Panc1 (cell line): ENCODE measurements around the gene CCDC38. TPM values are rescaled to one million over a fixed set of nuclear protein-coding genes. Genes with fewer than 3 reads are reported as not detected.

Experiments
- ATAC-seq: fragments of 200-7000 bp; cut with Tn5 transposase; 2 replicates; pipeline ENCODE4 v1.9.1; 2020; ENCODE audit warnings: mild to moderate bottlenecking, moderate library complexity
- BruUV-seq: library from RNA; stranded (reverse); fragments of 400-500 nt; replicated peaks from 2 replicates; lab custom pipeline; 2021; lab: Mats Ljungman, UMichigan
- CTCF ChIA-PET: fragments of 300-600 bp; sonication (Branson Sonifier 250); formaldehyde crosslinking; loops from one replicate; lab custom pipeline; 2022; ENCODE audit warnings: antibody characterized with exemption; lab: Charles Lee
- POLR2A ChIA-PET: fragments of 300-600 bp; sonication (Branson Sonifier 250); formaldehyde crosslinking; loops from one replicate; lab custom pipeline; 2022; ENCODE audit warnings: antibody characterized with exemption; lab: Charles Lee
- DNase-seq: peaks from one replicate; pipeline ENCODE4 v3.0.0-alpha.2; 2010; ENCODE audit warnings: low read depth, low spot score
- H3K27ac ChIP-seq: 2 replicates; pipeline ENCODE4 v1.5.1; 2011; ENCODE audit warnings: mild to moderate bottlenecking, low read length, inconsistent platforms
- H3K27me3 ChIP-seq: fragments of 200-500 bp; sonication (Bioruptor generic); 2 replicates; pipeline ENCODE4 v1.6.0; 2014; ENCODE audit warnings: low read length, inconsistent platforms; ENCODE audit not compliant: control insufficient read depth, insufficient read depth
- H3K36me3 ChIP-seq: fragments of 200-500 bp; sonication (Bioruptor generic); 2 replicates; pipeline ENCODE4 v1.5.1; 2014; ENCODE audit warnings: inconsistent platforms, mild to moderate bottlenecking, low read length, moderate library complexity; ENCODE audit not compliant: control insufficient read depth, insufficient read depth
- H3K4me1 ChIP-seq: 2 replicates; pipeline ENCODE4 v1.5.1; 2011; ENCODE audit warnings: inconsistent platforms, mild to moderate bottlenecking, low read length, moderate library complexity; ENCODE audit not compliant: control insufficient read depth, insufficient read depth
- H3K4me3 ChIP-seq, 2 experiments: 2 replicates each; pipeline ENCODE4 v1.5.1; 2011 to 2012; ENCODE audit warnings: low read depth in 2 of 2, low read length in 2 of 2, mild to moderate bottlenecking in 2 of 2, inconsistent platforms in 1 of 2, moderate library complexity in 1 of 2
- H3K9me3 ChIP-seq: fragments of 200-500 bp; sonication (Bioruptor generic); 2 replicates; pipeline ENCODE4 v1.5.1; 2014; ENCODE audit warnings: low read depth, mild to moderate bottlenecking, inconsistent platforms, low read length, moderate library complexity; ENCODE audit not compliant: control insufficient read depth, insufficient read depth
- POLR2AphosphoS5 ChIP-seq: IDR thresholded peaks from 2 replicates; pipeline ENCODE4 v1.6.1; 2012; ENCODE audit warnings: mild to moderate bottlenecking, low read depth, low read length, moderate library complexity
- SIN3A ChIP-seq: IDR thresholded peaks from 2 replicates; pipeline ENCODE4 v1.6.1; 2012; ENCODE audit warnings: low read depth, mild to moderate bottlenecking, low read length, moderate library complexity, borderline replicate concordance; ENCODE audit not compliant: insufficient read depth
- TCF7L2 ChIP-seq: IDR thresholded peaks from 2 replicates; pipeline ENCODE4 v1.6.1; 2011; ENCODE audit warnings: mild to moderate bottlenecking, low read depth, low read length, inconsistent platforms
- in situ Hi-C: cut with HindIII; loops from 2 replicates; pipeline ENCODE4 v1.10.0; 2016; ENCODE audit warnings: low sequenced_read_pairs, low pct_unique_long_range_greater_than_20kb
- intact Hi-C: fragments of 100-400 bp; cut with micrococcal nuclease; formaldehyde crosslinking; loops from one replicate; pipeline ENCODE4 v1.10.0; 2022; ENCODE audit not compliant: unreplicated experiment
- total RNA-seq: library from RNA; stranded (reverse); gene quantifications from one replicate; pipeline ENCODE4 v1.2.1, GENCODE V29; 2021; ENCODE audit not compliant: unreplicated experiment
- TF ChIP-seq, protein P1 (sequence below), 2 experiments: IDR thresholded peaks; 2 replicates each; pipeline ENCODE4 v1.6.1; 2011 to 2012; ENCODE audit warnings: low read depth in 2 of 2, control low read depth in 1 of 2, low read length in 1 of 2, mild to moderate bottlenecking in 1 of 2, moderate library complexity in 1 of 2; ENCODE audit not compliant: insufficient read depth in 1 of 2
- TF ChIP-seq, protein P2 (sequence below): fragments of 450-650 bp; IDR thresholded peaks from 2 replicates; pipeline ENCODE4 v1.5.1; 2017; ENCODE audit warnings: mild to moderate bottlenecking

The CCDC38 gene
- total RNA-seq, 1 experiment from 2014 or later, result not detected

DNA sequence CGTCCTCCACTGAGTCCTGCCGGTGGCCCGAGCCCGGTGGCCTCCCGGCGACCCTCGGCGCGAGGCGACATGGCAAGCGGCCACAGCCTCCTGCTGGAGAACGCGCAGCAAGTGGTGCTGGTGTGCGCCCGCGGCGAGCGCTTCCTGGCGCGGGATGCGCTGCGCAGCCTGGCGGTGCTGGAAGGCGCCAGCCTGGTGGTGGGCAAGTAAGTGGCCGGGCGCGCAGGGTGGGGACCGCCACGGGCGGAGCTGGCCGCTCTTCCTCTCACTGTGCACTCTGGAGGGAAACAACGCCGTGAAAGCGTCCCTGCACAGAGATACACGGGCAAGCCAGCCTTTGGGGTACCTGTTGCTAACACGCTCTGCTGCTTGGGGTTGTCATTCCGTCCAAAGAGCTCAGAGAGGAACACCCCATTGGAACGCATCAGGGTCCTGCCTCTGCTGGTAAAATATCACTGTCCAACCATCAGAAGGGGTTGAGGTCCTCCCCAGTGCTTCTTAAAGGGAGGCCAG, 972 bp upstream of the CCDC38 start, which contains the start of gene AMDHD1:
Gene AMDHD1 (plus strand): TSS at position 2 of the 513 bp plus-strand sequence. CDS start 68 bp downstream, at position 70.
- Histone ChIP-seq H3K9me3 (no peaks in the 10 kb centered on the region), H3K4me3 (peak within 1 kb of the TSS; percentile 63 to 83), H3K27me3 (peaks cover 7% of the 10 kb centered on the region; the same call in 1 of the 2 replicates), H3K27ac (peak within 1 kb of the TSS; percentile 48; the same call in 1 of the 2 replicates), H3K4me1 (no peaks in the 10 kb centered on the region), H3K36me3 (no peaks in the 10 kb centered on the region; the same call in 1 of the 2 replicates)
- ATAC-seq (peak; percentile 90), DNase-seq (no peak)
- ChIA-PET POLR2A (no interaction called here), CTCF (interaction anchor here (1.8 kb wide), 1 partner anchor 25 kb away, joined by 9 read pairs; no protein-coding TSS in a partner anchor)
- intact Hi-C loops (no loop called here), in situ Hi-C loops (no loop called here)
- TF ChIP-seq, protein P1, sequence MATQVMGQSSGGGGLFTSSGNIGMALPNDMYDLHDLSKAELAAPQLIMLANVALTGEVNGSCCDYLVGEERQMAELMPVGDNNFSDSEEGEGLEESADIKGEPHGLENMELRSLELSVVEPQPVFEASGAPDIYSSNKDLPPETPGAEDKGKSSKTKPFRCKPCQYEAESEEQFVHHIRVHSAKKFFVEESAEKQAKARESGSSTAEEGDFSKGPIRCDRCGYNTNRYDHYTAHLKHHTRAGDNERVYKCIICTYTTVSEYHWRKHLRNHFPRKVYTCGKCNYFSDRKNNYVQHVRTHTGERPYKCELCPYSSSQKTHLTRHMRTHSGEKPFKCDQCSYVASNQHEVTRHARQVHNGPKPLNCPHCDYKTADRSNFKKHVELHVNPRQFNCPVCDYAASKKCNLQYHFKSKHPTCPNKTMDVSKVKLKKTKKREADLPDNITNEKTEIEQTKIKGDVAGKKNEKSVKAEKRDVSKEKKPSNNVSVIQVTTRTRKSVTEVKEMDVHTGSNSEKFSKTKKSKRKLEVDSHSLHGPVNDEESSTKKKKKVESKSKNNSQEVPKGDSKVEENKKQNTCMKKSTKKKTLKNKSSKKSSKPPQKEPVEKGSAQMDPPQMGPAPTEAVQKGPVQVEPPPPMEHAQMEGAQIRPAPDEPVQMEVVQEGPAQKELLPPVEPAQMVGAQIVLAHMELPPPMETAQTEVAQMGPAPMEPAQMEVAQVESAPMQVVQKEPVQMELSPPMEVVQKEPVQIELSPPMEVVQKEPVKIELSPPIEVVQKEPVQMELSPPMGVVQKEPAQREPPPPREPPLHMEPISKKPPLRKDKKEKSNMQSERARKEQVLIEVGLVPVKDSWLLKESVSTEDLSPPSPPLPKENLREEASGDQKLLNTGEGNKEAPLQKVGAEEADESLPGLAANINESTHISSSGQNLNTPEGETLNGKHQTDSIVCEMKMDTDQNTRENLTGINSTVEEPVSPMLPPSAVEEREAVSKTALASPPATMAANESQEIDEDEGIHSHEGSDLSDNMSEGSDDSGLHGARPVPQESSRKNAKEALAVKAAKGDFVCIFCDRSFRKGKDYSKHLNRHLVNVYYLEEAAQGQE (IDR thresholded peaks at IDR 0.05; ENCODE audit: insufficient read depth in 1 of 2, low read depth in 2 of 2, low read length in 1 of 2), result no peak
- TF ChIP-seq TCF7L2 (no peak), POLR2AphosphoS5 (no peak), SIN3A (no peak)
- TF ChIP-seq, protein P2, sequence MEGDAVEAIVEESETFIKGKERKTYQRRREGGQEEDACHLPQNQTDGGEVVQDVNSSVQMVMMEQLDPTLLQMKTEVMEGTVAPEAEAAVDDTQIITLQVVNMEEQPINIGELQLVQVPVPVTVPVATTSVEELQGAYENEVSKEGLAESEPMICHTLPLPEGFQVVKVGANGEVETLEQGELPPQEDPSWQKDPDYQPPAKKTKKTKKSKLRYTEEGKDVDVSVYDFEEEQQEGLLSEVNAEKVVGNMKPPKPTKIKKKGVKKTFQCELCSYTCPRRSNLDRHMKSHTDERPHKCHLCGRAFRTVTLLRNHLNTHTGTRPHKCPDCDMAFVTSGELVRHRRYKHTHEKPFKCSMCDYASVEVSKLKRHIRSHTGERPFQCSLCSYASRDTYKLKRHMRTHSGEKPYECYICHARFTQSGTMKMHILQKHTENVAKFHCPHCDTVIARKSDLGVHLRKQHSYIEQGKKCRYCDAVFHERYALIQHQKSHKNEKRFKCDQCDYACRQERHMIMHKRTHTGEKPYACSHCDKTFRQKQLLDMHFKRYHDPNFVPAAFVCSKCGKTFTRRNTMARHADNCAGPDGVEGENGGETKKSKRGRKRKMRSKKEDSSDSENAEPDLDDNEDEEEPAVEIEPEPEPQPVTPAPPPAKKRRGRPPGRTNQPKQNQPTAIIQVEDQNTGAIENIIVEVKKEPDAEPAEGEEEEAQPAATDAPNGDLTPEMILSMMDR, result peak; percentile 33
- BruUV-seq, result no TSS peak

DNA sequence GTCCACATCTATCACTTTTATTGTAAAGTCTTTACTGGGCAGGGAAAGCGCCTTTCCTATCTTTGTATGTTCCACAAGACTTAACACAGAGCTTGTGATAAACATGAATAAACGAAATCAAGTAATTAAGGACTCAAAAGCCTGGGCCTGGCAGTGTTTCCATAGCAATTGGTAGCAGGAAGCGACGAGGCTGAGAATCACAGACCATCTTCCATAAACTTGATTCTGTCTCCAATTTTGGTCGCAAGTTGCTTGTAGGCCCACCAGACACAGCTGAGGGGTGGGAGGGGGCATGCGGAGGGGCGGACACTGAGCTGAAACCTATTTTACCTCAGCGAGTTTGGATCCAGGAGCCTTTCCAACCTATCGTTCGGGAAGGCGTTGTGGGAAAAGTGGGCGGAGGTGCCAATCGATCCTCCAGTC, 302 bp downstream of the CCDC38 start:
- Histone ChIP-seq H3K4me1 (no peaks in the 10 kb centered on the region), H3K9me3 (no peaks in the 10 kb centered on the region), H3K27ac (0 out of 2 replicates have a peak overlapping the region, but pooled peaks have one; percentile 17), H3K27me3 (peaks cover 7% of the 10 kb centered on the region; the same call in 1 of the 2 replicates), H3K36me3 (no peaks in the 10 kb centered on the region; the same call in 1 of the 2 replicates), H3K4me3 (peak overlapping the region; percentile 63 to 83)
- ChIA-PET POLR2A (no interaction called here), CTCF (interaction anchor here (1.8 kb wide), 1 partner anchor 24 kb away, joined by 9 read pairs; no protein-coding TSS in a partner anchor)
- BruUV-seq, result no TSS peak
- DNase-seq, result no peak
- in situ Hi-C loops (no loop called here), intact Hi-C loops (no loop called here)
- ATAC-seq, result no peak
- TF ChIP-seq, protein P2, result no peak
